ENCODE data around the gene NTRK1.

DNA sequence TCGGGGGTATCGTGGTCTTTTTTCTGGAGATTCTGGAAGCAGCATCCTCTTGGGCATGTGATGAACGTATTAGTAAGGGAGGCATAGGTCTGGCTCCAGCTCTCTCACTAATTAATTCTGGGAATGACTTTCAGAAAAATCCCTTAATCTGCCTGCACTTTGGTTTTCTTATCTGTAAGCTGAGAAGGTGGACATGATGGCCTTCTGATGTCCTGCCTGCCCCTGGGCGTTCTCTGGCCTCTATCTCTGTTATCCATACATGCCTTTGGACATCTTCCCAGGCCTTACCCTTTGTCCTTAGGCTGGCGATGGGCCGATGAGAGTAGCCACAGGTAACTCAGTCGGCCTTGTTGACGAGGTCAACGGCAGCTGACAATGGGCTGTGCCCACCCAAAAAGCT, 8.8 kb downstream of the NTRK1 start:
- TF ChIP-seq, protein P1, sequence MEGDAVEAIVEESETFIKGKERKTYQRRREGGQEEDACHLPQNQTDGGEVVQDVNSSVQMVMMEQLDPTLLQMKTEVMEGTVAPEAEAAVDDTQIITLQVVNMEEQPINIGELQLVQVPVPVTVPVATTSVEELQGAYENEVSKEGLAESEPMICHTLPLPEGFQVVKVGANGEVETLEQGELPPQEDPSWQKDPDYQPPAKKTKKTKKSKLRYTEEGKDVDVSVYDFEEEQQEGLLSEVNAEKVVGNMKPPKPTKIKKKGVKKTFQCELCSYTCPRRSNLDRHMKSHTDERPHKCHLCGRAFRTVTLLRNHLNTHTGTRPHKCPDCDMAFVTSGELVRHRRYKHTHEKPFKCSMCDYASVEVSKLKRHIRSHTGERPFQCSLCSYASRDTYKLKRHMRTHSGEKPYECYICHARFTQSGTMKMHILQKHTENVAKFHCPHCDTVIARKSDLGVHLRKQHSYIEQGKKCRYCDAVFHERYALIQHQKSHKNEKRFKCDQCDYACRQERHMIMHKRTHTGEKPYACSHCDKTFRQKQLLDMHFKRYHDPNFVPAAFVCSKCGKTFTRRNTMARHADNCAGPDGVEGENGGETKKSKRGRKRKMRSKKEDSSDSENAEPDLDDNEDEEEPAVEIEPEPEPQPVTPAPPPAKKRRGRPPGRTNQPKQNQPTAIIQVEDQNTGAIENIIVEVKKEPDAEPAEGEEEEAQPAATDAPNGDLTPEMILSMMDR (IDR thresholded peaks at IDR 0.05), result no peak
- TF ChIP-seq EP300 (IDR thresholded peaks at IDR 0.05) (no peak), POLR2A (IDR thresholded peaks at IDR 0.05) (no peak), POLR2AphosphoS5 (IDR thresholded peaks at IDR 0.05) (no peak)

All from upper lobe of left lung (tissue), 4 donors.